ENCODE data around the gene EPN1. TPM values are rescaled to one million over a fixed set of nuclear protein-coding genes. Genes with fewer than 3 reads are reported as not detected.

The EPN1 gene
- total and polyA plus RNA-seq, 2 of the 8 experiments (the other 6 are each of a cell fraction or from before 2014, with no cell fraction given), result 49.6 to 200 TPM

DNA sequence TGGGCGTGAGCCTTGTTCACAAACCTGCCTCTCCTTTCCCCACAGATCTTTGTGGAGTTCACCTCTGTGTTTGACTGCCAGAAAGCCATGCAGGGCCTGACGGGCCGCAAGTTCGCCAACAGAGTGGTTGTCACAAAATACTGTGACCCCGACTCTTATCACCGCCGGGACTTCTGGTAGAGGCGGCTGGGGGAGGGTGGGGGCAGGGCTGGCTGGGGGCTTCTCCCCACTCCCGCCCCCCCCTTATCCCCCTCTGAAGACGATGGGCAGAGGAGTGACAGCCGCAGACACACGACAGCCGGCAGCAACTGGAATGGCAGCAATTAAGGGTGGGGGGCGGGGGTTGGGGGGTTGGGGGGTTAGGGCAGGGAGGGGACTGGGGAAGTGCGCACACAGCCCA, 1.1 kb upstream of the EPN1 start (continued):
- TF ChIP-seq RXRA (IDR thresholded peaks at IDR 0.05; ENCODE audit: insufficient read depth, low read depth, low read length), result no peak
- no peak for TF ChIP-seq CBX5 (IDR thresholded peaks at IDR 0.05; ENCODE audit: low read depth, low read length)
- no peak for TF ChIP-seq HDAC6 (IDR thresholded peaks at IDR 0.05; ENCODE audit: low read depth, low read length)
- no peak for TF ChIP-seq KDM5A (IDR thresholded peaks at IDR 0.05; ENCODE audit: low read length)
- no peak for TF ChIP-seq SUZ12 (IDR thresholded peaks at IDR 0.05; ENCODE audit: low read length)
- TF ChIP-seq, protein P1, sequence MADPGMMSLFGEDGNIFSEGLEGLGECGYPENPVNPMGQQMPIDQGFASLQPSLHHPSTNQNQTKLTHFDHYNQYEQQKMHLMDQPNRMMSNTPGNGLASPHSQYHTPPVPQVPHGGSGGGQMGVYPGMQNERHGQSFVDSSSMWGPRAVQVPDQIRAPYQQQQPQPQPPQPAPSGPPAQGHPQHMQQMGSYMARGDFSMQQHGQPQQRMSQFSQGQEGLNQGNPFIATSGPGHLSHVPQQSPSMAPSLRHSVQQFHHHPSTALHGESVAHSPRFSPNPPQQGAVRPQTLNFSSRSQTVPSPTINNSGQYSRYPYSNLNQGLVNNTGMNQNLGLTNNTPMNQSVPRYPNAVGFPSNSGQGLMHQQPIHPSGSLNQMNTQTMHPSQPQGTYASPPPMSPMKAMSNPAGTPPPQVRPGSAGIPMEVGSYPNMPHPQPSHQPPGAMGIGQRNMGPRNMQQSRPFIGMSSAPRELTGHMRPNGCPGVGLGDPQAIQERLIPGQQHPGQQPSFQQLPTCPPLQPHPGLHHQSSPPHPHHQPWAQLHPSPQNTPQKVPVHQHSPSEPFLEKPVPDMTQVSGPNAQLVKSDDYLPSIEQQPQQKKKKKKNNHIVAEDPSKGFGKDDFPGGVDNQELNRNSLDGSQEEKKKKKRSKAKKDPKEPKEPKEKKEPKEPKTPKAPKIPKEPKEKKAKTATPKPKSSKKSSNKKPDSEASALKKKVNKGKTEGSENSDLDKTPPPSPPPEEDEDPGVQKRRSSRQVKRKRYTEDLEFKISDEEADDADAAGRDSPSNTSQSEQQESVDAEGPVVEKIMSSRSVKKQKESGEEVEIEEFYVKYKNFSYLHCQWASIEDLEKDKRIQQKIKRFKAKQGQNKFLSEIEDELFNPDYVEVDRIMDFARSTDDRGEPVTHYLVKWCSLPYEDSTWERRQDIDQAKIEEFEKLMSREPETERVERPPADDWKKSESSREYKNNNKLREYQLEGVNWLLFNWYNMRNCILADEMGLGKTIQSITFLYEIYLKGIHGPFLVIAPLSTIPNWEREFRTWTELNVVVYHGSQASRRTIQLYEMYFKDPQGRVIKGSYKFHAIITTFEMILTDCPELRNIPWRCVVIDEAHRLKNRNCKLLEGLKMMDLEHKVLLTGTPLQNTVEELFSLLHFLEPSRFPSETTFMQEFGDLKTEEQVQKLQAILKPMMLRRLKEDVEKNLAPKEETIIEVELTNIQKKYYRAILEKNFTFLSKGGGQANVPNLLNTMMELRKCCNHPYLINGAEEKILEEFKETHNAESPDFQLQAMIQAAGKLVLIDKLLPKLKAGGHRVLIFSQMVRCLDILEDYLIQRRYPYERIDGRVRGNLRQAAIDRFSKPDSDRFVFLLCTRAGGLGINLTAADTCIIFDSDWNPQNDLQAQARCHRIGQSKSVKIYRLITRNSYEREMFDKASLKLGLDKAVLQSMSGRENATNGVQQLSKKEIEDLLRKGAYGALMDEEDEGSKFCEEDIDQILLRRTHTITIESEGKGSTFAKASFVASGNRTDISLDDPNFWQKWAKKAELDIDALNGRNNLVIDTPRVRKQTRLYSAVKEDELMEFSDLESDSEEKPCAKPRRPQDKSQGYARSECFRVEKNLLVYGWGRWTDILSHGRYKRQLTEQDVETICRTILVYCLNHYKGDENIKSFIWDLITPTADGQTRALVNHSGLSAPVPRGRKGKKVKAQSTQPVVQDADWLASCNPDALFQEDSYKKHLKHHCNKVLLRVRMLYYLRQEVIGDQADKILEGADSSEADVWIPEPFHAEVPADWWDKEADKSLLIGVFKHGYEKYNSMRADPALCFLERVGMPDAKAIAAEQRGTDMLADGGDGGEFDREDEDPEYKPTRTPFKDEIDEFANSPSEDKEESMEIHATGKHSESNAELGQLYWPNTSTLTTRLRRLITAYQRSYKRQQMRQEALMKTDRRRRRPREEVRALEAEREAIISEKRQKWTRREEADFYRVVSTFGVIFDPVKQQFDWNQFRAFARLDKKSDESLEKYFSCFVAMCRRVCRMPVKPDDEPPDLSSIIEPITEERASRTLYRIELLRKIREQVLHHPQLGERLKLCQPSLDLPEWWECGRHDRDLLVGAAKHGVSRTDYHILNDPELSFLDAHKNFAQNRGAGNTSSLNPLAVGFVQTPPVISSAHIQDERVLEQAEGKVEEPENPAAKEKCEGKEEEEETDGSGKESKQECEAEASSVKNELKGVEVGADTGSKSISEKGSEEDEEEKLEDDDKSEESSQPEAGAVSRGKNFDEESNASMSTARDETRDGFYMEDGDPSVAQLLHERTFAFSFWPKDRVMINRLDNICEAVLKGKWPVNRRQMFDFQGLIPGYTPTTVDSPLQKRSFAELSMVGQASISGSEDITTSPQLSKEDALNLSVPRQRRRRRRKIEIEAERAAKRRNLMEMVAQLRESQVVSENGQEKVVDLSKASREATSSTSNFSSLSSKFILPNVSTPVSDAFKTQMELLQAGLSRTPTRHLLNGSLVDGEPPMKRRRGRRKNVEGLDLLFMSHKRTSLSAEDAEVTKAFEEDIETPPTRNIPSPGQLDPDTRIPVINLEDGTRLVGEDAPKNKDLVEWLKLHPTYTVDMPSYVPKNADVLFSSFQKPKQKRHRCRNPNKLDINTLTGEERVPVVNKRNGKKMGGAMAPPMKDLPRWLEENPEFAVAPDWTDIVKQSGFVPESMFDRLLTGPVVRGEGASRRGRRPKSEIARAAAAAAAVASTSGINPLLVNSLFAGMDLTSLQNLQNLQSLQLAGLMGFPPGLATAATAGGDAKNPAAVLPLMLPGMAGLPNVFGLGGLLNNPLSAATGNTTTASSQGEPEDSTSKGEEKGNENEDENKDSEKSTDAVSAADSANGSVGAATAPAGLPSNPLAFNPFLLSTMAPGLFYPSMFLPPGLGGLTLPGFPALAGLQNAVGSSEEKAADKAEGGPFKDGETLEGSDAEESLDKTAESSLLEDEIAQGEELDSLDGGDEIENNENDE (IDR thresholded peaks at IDR 0.05; ENCODE audit: insufficient replicate concordance, low read length), result no peak
- TF ChIP-seq POLR2A (IDR thresholded peaks at IDR 0.05; ENCODE audit: control extremely low read depth in 1 of 2, low read depth in 2 of 2, low read length in 2 of 2), result no peak

Measured in H1 (cell line).